ENCODE measurements around the gene WDFY4. TPM values are rescaled to one million over a fixed set of nuclear protein-coding genes. Genes with fewer than 3 reads are reported as not detected.

Gene WDFY4
- total RNA-seq, 1 experiment from 2014 or later, result not detected

- POLR2A ChIA-PET (ENCODE audit: unreplicated experiment), result no interaction called here
Measured at GRCh38 chr10:48957361-48958151, 272.9 kb downstream of the WDFY4 start.

GRCh38 chr10:48958598-48959190 lies 274.0 kb downstream of the WDFY4 start:
- intact Hi-C loops (cut with micrococcal nuclease; ENCODE audit: unreplicated experiment), result no loop called here
- H3K9me3 ChIP-seq (ENCODE audit: insufficient read depth, low read depth), result no peaks in the 10 kb centered on the region
- no peaks in the 10 kb centered on the region for H4K20me1 ChIP-seq (ENCODE audit: insufficient read depth)
- no peaks in the 10 kb centered on the region for H3F3A ChIP-seq (ENCODE audit: insufficient read depth, low read depth)
- POLR2A ChIA-PET (ENCODE audit: unreplicated experiment), result no interaction called here
- BruUV-seq (replicated peaks), result no TSS peak
- no peaks in the 10 kb centered on the region for H3K9me2 ChIP-seq (ENCODE audit: insufficient read depth)
- no peak for DNase-seq
- H2AFZ ChIP-seq, result no peak overlapping the region
- H3K36me3 ChIP-seq (ENCODE audit: low read depth), result no peaks in the 10 kb centered on the region
- H3K4me2 ChIP-seq, result no peak overlapping the region
- no peak overlapping the region for H3K27ac ChIP-seq
- CTCF ChIA-PET, result no interaction called here
- no peak overlapping the region for H3K4me3 ChIP-seq
- TF ChIP-seq CTCF (conservative IDR thresholded peaks at IDR 0.05) (no peak), EZH2 (IDR thresholded peaks at IDR 0.05; ENCODE audit: low read depth) (no peak)
- peaks cover 9% of the 10 kb centered on the region; the same call in 1 of the 2 replicates for H3K27me3 ChIP-seq (ENCODE audit: insufficient read depth, low read depth)
- no peaks in the 10 kb centered on the region for H3K4me1 ChIP-seq (replicated peaks; ENCODE audit: insufficient read depth)
- no peaks in the 10 kb centered on the region for H3K79me2 ChIP-seq (ENCODE audit: low read depth)

More at GRCh38 chr10:48957361-48958151, 272.9 kb downstream of the WDFY4 start:
- TF ChIP-seq CTCF (conservative IDR thresholded peaks at IDR 0.05) (no peak), EZH2 (IDR thresholded peaks at IDR 0.05; ENCODE audit: low read depth) (no peak)
- Histone ChIP-seq H3K27ac (no peak overlapping the region), H3F3A (ENCODE audit: insufficient read depth, low read depth) (no peaks in the 10 kb centered on the region), H3K27me3 (ENCODE audit: insufficient read depth, low read depth) (peaks cover 14% of the 10 kb centered on the region; the same call in 1 of the 2 replicates), H3K4me1 (replicated peaks; ENCODE audit: insufficient read depth) (no peaks in the 10 kb centered on the region), H3K9me2 (ENCODE audit: insufficient read depth) (no peaks in the 10 kb centered on the region), H2AFZ (no peak overlapping the region), H4K20me1 (ENCODE audit: insufficient read depth) (no peaks in the 10 kb centered on the region), H3K36me3 (ENCODE audit: low read depth) (no peaks in the 10 kb centered on the region), H3K4me3 (no peak overlapping the region), H3K4me2 (no peak overlapping the region), H3K79me2 (ENCODE audit: low read depth) (no peaks in the 10 kb centered on the region), H3K9me3 (ENCODE audit: insufficient read depth, low read depth) (no peaks in the 10 kb centered on the region)
- no TSS peak for BruUV-seq (replicated peaks)
- no peak for DNase-seq
- intact Hi-C loops (cut with micrococcal nuclease; ENCODE audit: unreplicated experiment), result no loop called here
- CTCF ChIA-PET, result no interaction called here

- H3K27me3 ChIP-seq (ENCODE audit: insufficient read depth, low read depth), result peaks cover 12% of the 10 kb centered on the region
- H3K36me3 ChIP-seq (ENCODE audit: low read depth), result no peaks in the 10 kb centered on the region
- no peak overlapping the region for H3K4me2 ChIP-seq
- H3K9me3 ChIP-seq (ENCODE audit: insufficient read depth, low read depth), result no peaks in the 10 kb centered on the region
- H3F3A ChIP-seq (ENCODE audit: insufficient read depth, low read depth), result no peaks in the 10 kb centered on the region
- no peak for DNase-seq
- H3K79me2 ChIP-seq (ENCODE audit: low read depth), result no peaks in the 10 kb centered on the region
- no peak overlapping the region for H2AFZ ChIP-seq
- CTCF ChIA-PET, result no interaction called here
- H4K20me1 ChIP-seq (ENCODE audit: insufficient read depth), result peaks cover 3% of the 10 kb centered on the region; the same call in 1 of the 2 replicates
- H3K9me2 ChIP-seq (ENCODE audit: insufficient read depth), result no peaks in the 10 kb centered on the region
- intact Hi-C loops (cut with micrococcal nuclease; ENCODE audit: unreplicated experiment), result no loop called here
- no peaks in the 10 kb centered on the region for H3K4me1 ChIP-seq (replicated peaks; ENCODE audit: insufficient read depth)
- no TSS peak for BruUV-seq (replicated peaks)
- no peak overlapping the region for H3K27ac ChIP-seq
- TF ChIP-seq EZH2 (IDR thresholded peaks at IDR 0.05; ENCODE audit: low read depth) (no peak), CTCF (conservative IDR thresholded peaks at IDR 0.05) (no peak)
- no peak overlapping the region for H3K4me3 ChIP-seq
- POLR2A ChIA-PET (ENCODE audit: unreplicated experiment), result no interaction called here
Measured at GRCh38 chr10:48964038-48964437, 279.4 kb downstream of the WDFY4 start.

All from PC-9 (cell line).